Measurements from ENCODE around the gene MCM3.

MCM3 gene

GRCh38 chr6:52301326-52301725 lies 16.8 kb upstream of the MCM3 start:
- FAIRE-seq: no peak

- FAIRE-seq: no peak
These were observed 16.0 kb upstream of the MCM3 start for GRCh38 chr6:52300489-52300931.

GRCh38 chr6:52299653-52300052 lies 15.1 kb upstream of the MCM3 start:
- FAIRE-seq: no peak

GRCh38 chr6:52297433-52297832 lies 12.9 kb upstream of the MCM3 start:
- no peak for FAIRE-seq

GRCh38 chr6:52293067-52293466 lies 8.5 kb upstream of the MCM3 start:
- no peak for FAIRE-seq

- no peak for FAIRE-seq
These were observed 4.3 kb upstream of the MCM3 start for GRCh38 chr6:52288841-52289240.

- no peak for FAIRE-seq
These were observed 3.7 kb upstream of the MCM3 start for GRCh38 chr6:52288216-52288615.

GRCh38 chr6:52286798-52287432 lies 2.4 kb upstream of the MCM3 start:
- FAIRE-seq: no peak

- no peak for FAIRE-seq
These were observed 881 bp upstream of the MCM3 start for GRCh38 chr6:52285177-52286068.

GRCh38 chr6:52284131-52284459 lies 447 bp downstream of the MCM3 start:
- FAIRE-seq: no peak

- FAIRE-seq: no peak
These were observed 1.4 kb downstream of the MCM3 start for GRCh38 chr6:52283111-52283510.

GRCh38 chr6:52276130-52276529 lies 8.4 kb downstream of the MCM3 start:
- no peak for FAIRE-seq

- no peak for FAIRE-seq
These were observed 12.6 kb downstream of the MCM3 start for GRCh38 chr6:52271852-52272460.

- FAIRE-seq: no peak
These were observed 20.6 kb downstream of the MCM3 start for GRCh38 chr6:52263709-52264540.

- FAIRE-seq: no peak
These were observed 21.8 kb downstream of the MCM3 start for GRCh38 chr6:52262620-52263344.

GRCh38 chr6:52261229-52261628 lies 23.3 kb downstream of the MCM3 start:
- no peak for FAIRE-seq

- FAIRE-seq: no peak
These were observed 23.9 kb downstream of the MCM3 start for GRCh38 chr6:52260634-52261033.

- FAIRE-seq: no peak
These were observed 29.1 kb downstream of the MCM3 start for GRCh38 chr6:52255434-52255833.

- FAIRE-seq: no peak
These were observed 29.7 kb downstream of the MCM3 start for GRCh38 chr6:52254731-52255378.

GRCh38 chr6:52253494-52253893 lies 31.0 kb downstream of the MCM3 start:
- FAIRE-seq: no peak

GRCh38 chr6:52251113-52251512 lies 33.4 kb downstream of the MCM3 start:
- FAIRE-seq: no peak

- no peak for FAIRE-seq
These were observed 35.5 kb downstream of the MCM3 start for GRCh38 chr6:52249078-52249477.

All from colon (tissue), 2 donors.